Keratinocyte (primary cell): ENCODE measurements around the gene EPB41.
A peak's percentile ranks its signal among the peaks of the same experiment; 100 is the strongest.

Source experiments
- CTCF ChIP-seq, 3 experiments: IDR thresholded peaks in 1 of 3; conservative IDR thresholded peaks in 1 of 3; optimal IDR thresholded peaks in 1 of 3; 2 replicates in 2 of 3; 3 replicates in 1 of 3; pipeline versions ENCODE3 to v1.5.1; 2011; ENCODE audit warnings: low read length in 3 of 3, mild to moderate bottlenecking in 3 of 3, moderate library complexity in 2 of 3, control low read depth in 1 of 3, inconsistent platforms in 1 of 3; ENCODE audit not compliant: insufficient read depth in 2 of 3; ENCODE audit errors: extremely low read depth in 1 of 3
- EZH2 ChIP-seq: IDR thresholded peaks from one replicate; pipeline ENCODE4 v1.6.1; 2012; ENCODE audit warnings: inconsistent platforms, mild to moderate bottlenecking, low read length, moderate library complexity

GRCh38 chr1:29123887-29124365 lies 209.6 kb downstream of the EPB41 start, which contains the start of gene TMEM200B:
- no peak for TF ChIP-seq CTCF (optimal IDR thresholded peaks at IDR 0.05 in 1 of 3, IDR thresholded peaks at IDR 0.05 in 1 of 3, conservative IDR thresholded peaks at IDR 0.05 in 1 of 3; ENCODE audit: extremely low read depth in 1 of 3, insufficient read depth in 2 of 3, low read length in 3 of 3)
- TF ChIP-seq EZH2 = peak; percentile 71
